Measurements from ENCODE around the gene CENPS.
"Not testable (repeated sequence)": the region's sequence is repeated elsewhere in the genome, so short reads cannot be mapped to it uniquely, and the experiment has no call there.

DNA sequence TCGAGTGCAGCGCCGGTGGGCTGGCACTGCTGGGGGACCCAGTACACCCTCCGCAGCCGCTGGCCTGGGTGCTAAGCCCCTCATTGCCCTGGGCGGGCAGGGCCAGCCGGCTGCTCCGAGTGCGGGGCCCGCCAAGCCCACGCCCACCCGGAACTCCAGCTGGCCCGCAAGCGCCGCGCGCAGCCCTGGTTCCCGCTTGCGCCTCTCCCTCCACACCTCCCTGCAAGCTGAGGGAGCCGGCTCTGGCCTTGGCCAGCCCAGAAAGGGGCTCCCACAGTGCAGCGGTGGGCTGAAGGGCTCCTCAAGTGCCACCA, 3.7 kb upstream of the CENPS start:
- not testable (repeated sequence) for TF ChIP-seq EZH2 (IDR thresholded peaks at IDR 0.05; ENCODE audit: insufficient read depth, poor library complexity, severe bottlenecking); EZH2phosphoT487 (IDR thresholded peaks at IDR 0.05; ENCODE audit: insufficient read depth, low read depth)
